Measurements from ENCODE around the gene PDGFB. TPM values are rescaled to one million over a fixed set of nuclear protein-coding genes. Genes with fewer than 3 reads are reported as not detected.
A peak's percentile ranks its signal among the peaks of the same experiment; 100 is the strongest.

The PDGFB gene
- total RNA-seq, 1 donor from 2014 or later, result 27.3 TPM

GRCh38 chr22:39254789-39255298 lies 10.1 kb upstream of the PDGFB start:
- H3K4me1 Mint-ChIP-seq (ENCODE audit: low read depth, unreplicated experiment), result peaks cover 15% of the 10 kb centered on the region
- no peaks in the 10 kb centered on the region for H3K9me3 Mint-ChIP-seq (ENCODE audit: unreplicated experiment)
- no peak overlapping the region for H3K4me3 ChIP-seq (ENCODE audit: insufficient read depth, low read depth, low read length)
- DNase-seq (ENCODE audit: low read depth) (peak; percentile 47), FAIRE-seq (no peak)
- H3K4me2 ChIP-seq (ENCODE audit: low read length), result peak overlapping the region; percentile 78
- H3K27ac ChIP-seq (ENCODE audit: low read depth, low read length), result peak overlapping the region; percentile 75
- peak overlapping the region; percentile 81 for H3K9ac ChIP-seq (ENCODE audit: low read length)
- no peaks in the 10 kb centered on the region for H4K20me1 ChIP-seq (ENCODE audit: insufficient read depth, low read length)
- no peaks in the 10 kb centered on the region for H3K27me3 ChIP-seq (ENCODE audit: insufficient read depth, low read length)
- H3K4me1 ChIP-seq (ENCODE audit: insufficient read depth, low read length), result peaks cover 36% of the 10 kb centered on the region
- H3K27me3 Mint-ChIP-seq (ENCODE audit: low read depth, unreplicated experiment), result no peaks in the 10 kb centered on the region
- H3K4me3 Mint-ChIP-seq (ENCODE audit: unreplicated experiment), result peak overlapping the region; percentile 29
- TF ChIP-seq CTCF (IDR thresholded peaks at IDR 0.05; ENCODE audit: insufficient read depth, low read depth, low read length), result no peak
- TF ChIP-seq EZH2 (IDR thresholded peaks at IDR 0.05; ENCODE audit: insufficient read depth, low read length), result no peak
- H3K79me2 ChIP-seq (ENCODE audit: insufficient read depth, low read length), result no peaks in the 10 kb centered on the region
- H2AFZ ChIP-seq (ENCODE audit: low read depth, low read length), result peak overlapping the region; percentile 86
- no peaks in the 10 kb centered on the region for H3K9me3 ChIP-seq (ENCODE audit: insufficient read depth, low read depth, low read length)
- no peaks in the 10 kb centered on the region for H3K36me3 ChIP-seq (ENCODE audit: insufficient read depth, low read length)
- H3K27ac Mint-ChIP-seq (ENCODE audit: unreplicated experiment), result peak overlapping the region; percentile 53
- no peaks in the 10 kb centered on the region for H3K36me3 Mint-ChIP-seq (ENCODE audit: low read depth, unreplicated experiment)

- peak overlapping the region; percentile 81 for H3K9ac ChIP-seq (ENCODE audit: low read length)
Measured at GRCh38 chr22:39254122-39254521, 9.3 kb upstream of the PDGFB start.

More at GRCh38 chr22:39254122-39254521, 9.3 kb upstream of the PDGFB start:
- Mint-ChIP-seq H3K9me3 (ENCODE audit: unreplicated experiment) (no peaks in the 10 kb centered on the region), H3K4me1 (ENCODE audit: low read depth, unreplicated experiment) (peaks cover 15% of the 10 kb centered on the region), H3K4me3 (ENCODE audit: unreplicated experiment) (no peak overlapping the region), H3K27me3 (ENCODE audit: low read depth, unreplicated experiment) (no peaks in the 10 kb centered on the region), H3K36me3 (ENCODE audit: low read depth, unreplicated experiment) (no peaks in the 10 kb centered on the region), H3K27ac (ENCODE audit: unreplicated experiment) (no peak overlapping the region)
- no peak overlapping the region for H2AFZ ChIP-seq (ENCODE audit: low read depth, low read length)
- H3K4me3 ChIP-seq (ENCODE audit: insufficient read depth, low read depth, low read length), result no peak overlapping the region
- no peaks in the 10 kb centered on the region for H3K9me3 ChIP-seq (ENCODE audit: insufficient read depth, low read depth, low read length)
- peak overlapping the region; percentile 78 for H3K4me2 ChIP-seq (ENCODE audit: low read length)
- no peaks in the 10 kb centered on the region for H3K79me2 ChIP-seq (ENCODE audit: insufficient read depth, low read length)
- no peaks in the 10 kb centered on the region for H3K36me3 ChIP-seq (ENCODE audit: insufficient read depth, low read length)
- FAIRE-seq, result no peak
- peaks cover 36% of the 10 kb centered on the region for H3K4me1 ChIP-seq (ENCODE audit: insufficient read depth, low read length)
- H3K27me3 ChIP-seq (ENCODE audit: insufficient read depth, low read length), result no peaks in the 10 kb centered on the region
- no peak for DNase-seq (ENCODE audit: low read depth)
- peak overlapping the region; percentile 75 for H3K27ac ChIP-seq (ENCODE audit: low read depth, low read length)
- no peak for TF ChIP-seq EZH2 (IDR thresholded peaks at IDR 0.05; ENCODE audit: insufficient read depth, low read length)
- no peak for TF ChIP-seq CTCF (IDR thresholded peaks at IDR 0.05; ENCODE audit: insufficient read depth, low read depth, low read length)
- H4K20me1 ChIP-seq (ENCODE audit: insufficient read depth, low read length), result no peaks in the 10 kb centered on the region
